Activated CD8-positive, alpha-beta memory T cell treated with anti-CD3 and anti-CD28 coated beads, Interleukin-2, amount 50 U/mL, for 4 hours (primary cell): Measurements from ENCODE around the gene MICU2.

Experiments used
- DNase-seq: peaks from one replicate; pipeline ENCODE4 v3.0.0-alpha.2; 2020

MICU2 gene

GRCh38 chr13:21476893-21477472 is 127.0 kb downstream of the MICU2 start:
- DNase-seq = peak; percentile 76

GRCh38 chr13:21475115-21475514 is 128.9 kb downstream of the MICU2 start:
- no peak for DNase-seq

GRCh38 chr13:21470785-21471184 is 133.2 kb downstream of the MICU2 start:
- no peak for DNase-seq

GRCh38 chr13:21466527-21466926 is 137.4 kb downstream of the MICU2 start:
- no peak for DNase-seq

- DNase-seq = no peak
Measured at GRCh38 chr13:21465710-21466160, 138.2 kb downstream of the MICU2 start.

- no peak for DNase-seq
Measured at GRCh38 chr13:21463424-21463823, 140.5 kb downstream of the MICU2 start.

GRCh38 chr13:21461131-21461530 is 142.8 kb downstream of the MICU2 start:
- DNase-seq = no peak

GRCh38 chr13:21458813-21459701 is 144.9 kb downstream of the MICU2 start, which contains the start of gene ZDHHC20:
ZDHHC20 (minus strand) TSS chr13:21459303; CDS start chr13:21459171, 132 bp downstream.
- peak; percentile 90 for DNase-seq

- peak; percentile 61 for DNase-seq
Measured at GRCh38 chr13:21458451-21458812, 145.5 kb downstream of the MICU2 start.

GRCh38 chr13:21453387-21454081 is 150.4 kb downstream of the MICU2 start:
- no peak for DNase-seq

- DNase-seq = no peak
Measured at GRCh38 chr13:21450936-21451335, 153.0 kb downstream of the MICU2 start.

- no peak for DNase-seq
Measured at GRCh38 chr13:21446656-21447055, 157.3 kb downstream of the MICU2 start.

- DNase-seq = no peak
Measured at GRCh38 chr13:21445759-21446158, 158.2 kb downstream of the MICU2 start.

GRCh38 chr13:21443171-21443570 is 160.8 kb downstream of the MICU2 start:
- no peak for DNase-seq
